IPS-15b (cell line): ENCODE measurements around the gene TRPC6.
A peak's percentile ranks its signal among the peaks of the same experiment; 100 is the strongest.

Experiments
- H3K27me3 ChIP-seq: one replicate; pipeline ENCODE4 v1.6.1; 2013; ENCODE audit warnings: low read length; ENCODE audit not compliant: control insufficient read depth, insufficient read depth
- H3K36me3 ChIP-seq: one replicate; pipeline ENCODE4 v1.6.1; 2013; ENCODE audit warnings: low read length; ENCODE audit not compliant: control insufficient read depth, insufficient read depth
- H3K4me1 ChIP-seq: one replicate; pipeline ENCODE4 v1.6.1; 2013; ENCODE audit warnings: mild to moderate bottlenecking, low read length; ENCODE audit not compliant: control insufficient read depth, insufficient read depth
- H3K4me3 ChIP-seq: one replicate; pipeline ENCODE4 v1.5.1; 2013; ENCODE audit warnings: low read depth, low read length
- H3K9ac ChIP-seq: one replicate; pipeline ENCODE4 v1.6.1; 2013; ENCODE audit warnings: low read depth, mild to moderate bottlenecking, low read length
- H3K9me3 ChIP-seq: one replicate; pipeline ENCODE4 v1.6.1; 2013; ENCODE audit warnings: mild to moderate bottlenecking, low read length; ENCODE audit not compliant: control insufficient read depth, insufficient read depth

Gene TRPC6

GRCh38 chr11:101576456-101576855, 7.4 kb downstream of the TRPC6 start:
- Histone ChIP-seq H3K4me3 (no peak overlapping the region), H3K9me3 (no peaks in the 10 kb centered on the region), H3K4me1 (peaks cover 4% of the 10 kb centered on the region), H3K9ac (no peak overlapping the region), H3K36me3 (no peaks in the 10 kb centered on the region), H3K27me3 (peaks cover 8% of the 10 kb centered on the region)

GRCh38 chr11:101574886-101575285, 8.9 kb downstream of the TRPC6 start:
- Histone ChIP-seq H3K9me3 (no peaks in the 10 kb centered on the region), H3K4me3 (no peak overlapping the region), H3K9ac (no peak overlapping the region), H3K36me3 (no peaks in the 10 kb centered on the region), H3K4me1 (peaks cover 4% of the 10 kb centered on the region), H3K27me3 (no peaks in the 10 kb centered on the region)

- Histone ChIP-seq H3K9ac (peak overlapping the region; percentile 54), H3K4me3 (no peak overlapping the region), H3K36me3 (no peaks in the 10 kb centered on the region), H3K4me1 (peaks cover 2% of the 10 kb centered on the region), H3K9me3 (no peaks in the 10 kb centered on the region), H3K27me3 (no peaks in the 10 kb centered on the region)
Observed at GRCh38 chr11:101567071-101567470, 16.7 kb downstream of the TRPC6 start.

GRCh38 chr11:101566626-101567025, 17.2 kb downstream of the TRPC6 start:
- no peaks in the 10 kb centered on the region for H3K9me3 ChIP-seq
- no peaks in the 10 kb centered on the region for H3K36me3 ChIP-seq
- no peaks in the 10 kb centered on the region for H3K27me3 ChIP-seq
- peak overlapping the region; percentile 54 for H3K9ac ChIP-seq
- peaks cover 2% of the 10 kb centered on the region for H3K4me1 ChIP-seq
- no peak overlapping the region for H3K4me3 ChIP-seq

- Histone ChIP-seq H3K4me3 (no peak overlapping the region), H3K27me3 (no peaks in the 10 kb centered on the region), H3K36me3 (no peaks in the 10 kb centered on the region), H3K9me3 (no peaks in the 10 kb centered on the region), H3K9ac (no peak overlapping the region), H3K4me1 (peaks cover 2% of the 10 kb centered on the region)
Observed at GRCh38 chr11:101563166-101563565, 20.6 kb downstream of the TRPC6 start.

GRCh38 chr11:101555366-101555765, 28.4 kb downstream of the TRPC6 start:
- H3K9ac ChIP-seq: no peak overlapping the region
- no peaks in the 10 kb centered on the region for H3K27me3 ChIP-seq
- H3K4me1 ChIP-seq: no peaks in the 10 kb centered on the region
- no peaks in the 10 kb centered on the region for H3K9me3 ChIP-seq
- no peak overlapping the region for H3K4me3 ChIP-seq
- no peaks in the 10 kb centered on the region for H3K36me3 ChIP-seq

GRCh38 chr11:101553891-101554292, 29.9 kb downstream of the TRPC6 start:
- H3K4me3 ChIP-seq: no peak overlapping the region
- H3K9me3 ChIP-seq: no peaks in the 10 kb centered on the region

GRCh38 chr11:101552888-101553287, 30.9 kb downstream of the TRPC6 start:
- Histone ChIP-seq H3K27me3 (no peaks in the 10 kb centered on the region), H3K9ac (no peak overlapping the region), H3K36me3 (no peaks in the 10 kb centered on the region), H3K4me3 (no peak overlapping the region), H3K9me3 (no peaks in the 10 kb centered on the region), H3K4me1 (no peaks in the 10 kb centered on the region)

More at GRCh38 chr11:101553891-101554292, 29.9 kb downstream of the TRPC6 start:
- Histone ChIP-seq H3K4me1 (no peaks in the 10 kb centered on the region), H3K27me3 (no peaks in the 10 kb centered on the region), H3K9ac (no peak overlapping the region), H3K36me3 (no peaks in the 10 kb centered on the region)

- Histone ChIP-seq H3K4me1 (peaks cover 2% of the 10 kb centered on the region), H3K9me3 (no peaks in the 10 kb centered on the region), H3K36me3 (no peaks in the 10 kb centered on the region), H3K4me3 (no peak overlapping the region), H3K27me3 (no peaks in the 10 kb centered on the region), H3K9ac (no peak overlapping the region)
Observed at GRCh38 chr11:101528541-101528940, 55.3 kb downstream of the TRPC6 start.

GRCh38 chr11:101523634-101524260, 60.1 kb downstream of the TRPC6 start:
- Histone ChIP-seq H3K9ac (no peak overlapping the region), H3K9me3 (peaks cover 12% of the 10 kb centered on the region), H3K4me3 (no peak overlapping the region), H3K27me3 (no peaks in the 10 kb centered on the region), H3K36me3 (no peaks in the 10 kb centered on the region), H3K4me1 (peaks cover 5% of the 10 kb centered on the region)

GRCh38 chr11:101523193-101523592, 60.6 kb downstream of the TRPC6 start:
- Histone ChIP-seq H3K9ac (no peak overlapping the region), H3K27me3 (no peaks in the 10 kb centered on the region), H3K36me3 (no peaks in the 10 kb centered on the region), H3K9me3 (peaks cover 12% of the 10 kb centered on the region), H3K4me3 (no peak overlapping the region), H3K4me1 (peaks cover 5% of the 10 kb centered on the region)

- Histone ChIP-seq H3K9me3 (peaks cover 12% of the 10 kb centered on the region), H3K36me3 (no peaks in the 10 kb centered on the region), H3K27me3 (no peaks in the 10 kb centered on the region), H3K9ac (no peak overlapping the region), H3K4me1 (peaks cover 5% of the 10 kb centered on the region), H3K4me3 (no peak overlapping the region)
Observed at GRCh38 chr11:101521821-101522220, 62.0 kb downstream of the TRPC6 start.
